SJSA1 (cell line): ENCODE results near the gene UNC5C. TPM values are rescaled to one million over a fixed set of nuclear protein-coding genes. Genes with fewer than 3 reads are reported as not detected.

Experiments
- DNase-seq, 2 experiments: peaks; one replicate each; pipeline ENCODE4 v3.0.0-alpha.2; 2015 to 2020; ENCODE audit warnings: low spot score in 2 of 2, low read depth in 1 of 2
- H3K27ac ChIP-seq: fragments of 250-450 bp; sonication (Bioruptor Pico); 2 replicates; pipeline ENCODE4 v1.5.1; 2020; ENCODE audit warnings: mild to moderate bottlenecking, moderate library complexity
- H3K27me3 ChIP-seq: fragments of 250-450 bp; sonication (Bioruptor Pico); replicated peaks from 2 replicates; pipeline ENCODE4 v1.5.1; 2020; ENCODE audit warnings: mild to moderate bottlenecking, moderate library complexity
- H3K36me3 ChIP-seq: fragments of 250-450 bp; sonication (Bioruptor Pico); 2 replicates; pipeline ENCODE4 v1.5.1; 2020; ENCODE audit warnings: mild to moderate bottlenecking
- H3K4me1 ChIP-seq: fragments of 250-450 bp; sonication (Bioruptor Pico); replicated peaks from 2 replicates; pipeline ENCODE4 v1.6.1; 2021; ENCODE audit warnings: mild to moderate bottlenecking
- H3K4me3 ChIP-seq: fragments of 250-450 bp; sonication (Bioruptor Pico); 2 replicates; pipeline ENCODE4 v1.5.1; 2020; ENCODE audit warnings: mild to moderate bottlenecking
- H3K9me3 ChIP-seq: fragments of 250-450 bp; sonication (Bioruptor Pico); replicated peaks from 2 replicates; pipeline ENCODE4 v1.5.1; 2020; ENCODE audit warnings: mild to moderate bottlenecking
- total RNA-seq: library from RNA; depleted of rRNA; stranded (reverse); fragments of >200 nt; shearing (Covaris generic); gene quantifications from 2 replicates; pipeline ENCODE4 v1.2.3, GENCODE V29; 2014

UNC5C gene
- total RNA-seq, 1 experiment from 2014 or later, result 0.03 TPM

DNA sequence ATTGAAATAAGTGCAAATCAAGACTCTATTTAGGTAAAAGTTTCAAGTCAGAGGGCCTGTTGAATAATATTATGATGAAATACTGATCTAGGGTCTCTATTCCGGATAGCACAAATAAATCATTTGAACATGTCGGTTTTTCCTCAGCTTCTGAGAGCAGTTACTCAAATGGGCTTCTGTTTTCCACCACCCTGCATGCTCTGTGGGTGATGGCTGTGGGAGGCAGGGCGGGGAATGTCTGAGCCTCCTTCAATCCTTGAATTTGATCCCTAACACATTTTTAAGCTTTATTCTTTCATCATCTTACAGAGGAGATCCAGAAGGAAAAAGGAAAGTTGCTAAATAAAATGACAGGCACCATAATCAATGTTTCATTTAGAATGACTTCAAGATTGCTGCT lies 8.5 kb downstream of the UNC5C start:
- no peaks in the 10 kb centered on the region for H3K9me3 ChIP-seq
- DNase-seq, result no peak
- no peaks in the 10 kb centered on the region for H3K36me3 ChIP-seq
- H3K27me3 ChIP-seq, result peaks cover 4% of the 10 kb centered on the region; the same call in 1 of the 2 replicates
- no peaks in the 10 kb centered on the region for H3K4me1 ChIP-seq
- H3K4me3 ChIP-seq, result no peak overlapping the region
- no peak overlapping the region for H3K27ac ChIP-seq

DNA sequence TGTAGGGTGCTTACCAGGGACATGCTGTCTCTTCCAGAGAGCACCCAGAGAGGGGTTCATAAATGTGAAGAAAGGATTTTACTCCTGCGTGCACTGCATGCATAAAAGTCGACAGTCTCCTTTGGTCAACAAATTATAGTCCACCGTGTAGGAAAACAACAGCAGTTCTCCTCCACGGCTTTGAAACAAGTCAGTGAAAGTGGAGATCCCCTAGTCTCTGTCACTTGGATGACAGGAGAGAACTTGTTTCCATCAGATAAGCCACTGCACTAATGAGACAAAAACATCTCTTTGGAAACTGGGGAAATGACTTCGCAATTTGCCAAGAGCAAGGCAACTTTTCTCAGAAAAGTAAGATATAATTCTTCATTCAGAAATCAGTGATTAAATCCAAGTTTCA lies 9.7 kb downstream of the UNC5C start:
- Histone ChIP-seq H3K4me3 (no peak overlapping the region), H3K36me3 (no peaks in the 10 kb centered on the region), H3K27me3 (no peaks in the 10 kb centered on the region; the same call in 1 of the 2 replicates), H3K27ac (no peak overlapping the region), H3K4me1 (no peaks in the 10 kb centered on the region), H3K9me3 (no peaks in the 10 kb centered on the region)
- no peak for DNase-seq

DNA sequence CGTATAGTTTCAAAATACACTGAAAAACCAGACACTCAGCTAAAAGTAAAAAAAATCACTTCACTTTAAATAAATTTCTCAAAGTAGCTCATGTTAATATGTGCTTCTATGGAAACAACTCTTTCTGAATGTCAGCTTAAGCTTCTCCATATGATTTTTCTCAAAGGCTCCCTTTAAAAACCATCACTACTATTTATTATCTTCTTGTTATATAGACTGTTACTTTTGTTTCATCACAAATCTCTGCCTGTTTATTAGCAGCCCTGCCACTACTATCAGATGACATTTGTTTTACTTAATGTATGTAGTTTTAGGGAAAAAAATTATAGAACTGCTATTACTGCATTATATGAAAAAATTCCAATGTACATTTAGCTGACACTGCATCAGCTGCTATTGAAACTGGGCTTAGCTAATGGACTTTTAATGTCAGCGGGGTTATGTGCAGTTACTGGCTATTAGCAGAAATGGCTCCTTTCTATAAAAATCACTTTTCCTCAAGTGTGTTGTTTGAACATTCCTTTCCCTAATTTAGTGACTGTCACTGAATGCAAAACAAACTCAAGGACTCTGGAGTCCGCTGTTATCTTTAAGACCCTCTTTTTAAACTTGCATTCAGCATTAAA lies 10.8 kb downstream of the UNC5C start:
- no peak for DNase-seq
- Histone ChIP-seq H3K27me3 (no peaks in the 10 kb centered on the region), H3K9me3 (no peaks in the 10 kb centered on the region), H3K4me3 (no peak overlapping the region), H3K4me1 (no peaks in the 10 kb centered on the region), H3K36me3 (no peaks in the 10 kb centered on the region), H3K27ac (no peak overlapping the region)

- H3K27me3 ChIP-seq, result no peaks in the 10 kb centered on the region
- H3K27ac ChIP-seq, result no peak overlapping the region
- no peaks in the 10 kb centered on the region for H3K9me3 ChIP-seq
- H3K4me3 ChIP-seq, result no peak overlapping the region
- H3K36me3 ChIP-seq, result no peaks in the 10 kb centered on the region
- H3K4me1 ChIP-seq, result no peaks in the 10 kb centered on the region
- DNase-seq, result no peak
Observed at GRCh38 chr4:95537191-95537590, 11.6 kb downstream of the UNC5C start.

- Histone ChIP-seq H3K27me3 (no peaks in the 10 kb centered on the region), H3K9me3 (no peaks in the 10 kb centered on the region), H3K4me1 (no peaks in the 10 kb centered on the region), H3K27ac (no peak overlapping the region), H3K4me3 (no peak overlapping the region), H3K36me3 (no peaks in the 10 kb centered on the region)
- DNase-seq, result no peak
Observed at GRCh38 chr4:95536650-95537049, 12.1 kb downstream of the UNC5C start.

- no peaks in the 10 kb centered on the region for H3K27me3 ChIP-seq
- H3K27ac ChIP-seq, result no peak overlapping the region
- DNase-seq, result no peak
- H3K9me3 ChIP-seq, result no peaks in the 10 kb centered on the region
- no peaks in the 10 kb centered on the region for H3K36me3 ChIP-seq
- no peaks in the 10 kb centered on the region for H3K4me1 ChIP-seq
- no peak overlapping the region for H3K4me3 ChIP-seq
Observed at GRCh38 chr4:95535180-95535579, 13.6 kb downstream of the UNC5C start.

- H3K4me3 ChIP-seq, result no peak overlapping the region
- no peaks in the 10 kb centered on the region for H3K27me3 ChIP-seq
- H3K27ac ChIP-seq, result no peak overlapping the region
- H3K9me3 ChIP-seq, result no peaks in the 10 kb centered on the region
- DNase-seq, result no peak
- H3K4me1 ChIP-seq, result no peaks in the 10 kb centered on the region
- no peaks in the 10 kb centered on the region for H3K36me3 ChIP-seq
Observed at GRCh38 chr4:95534032-95534431, 14.7 kb downstream of the UNC5C start.

- no peak for DNase-seq
- no peak overlapping the region for H3K4me3 ChIP-seq
- no peaks in the 10 kb centered on the region for H3K27me3 ChIP-seq
- H3K9me3 ChIP-seq, result no peaks in the 10 kb centered on the region
- no peak overlapping the region for H3K27ac ChIP-seq
- H3K36me3 ChIP-seq, result no peaks in the 10 kb centered on the region
- no peaks in the 10 kb centered on the region for H3K4me1 ChIP-seq
Observed at GRCh38 chr4:95533254-95533653, 15.5 kb downstream of the UNC5C start.

DNA sequence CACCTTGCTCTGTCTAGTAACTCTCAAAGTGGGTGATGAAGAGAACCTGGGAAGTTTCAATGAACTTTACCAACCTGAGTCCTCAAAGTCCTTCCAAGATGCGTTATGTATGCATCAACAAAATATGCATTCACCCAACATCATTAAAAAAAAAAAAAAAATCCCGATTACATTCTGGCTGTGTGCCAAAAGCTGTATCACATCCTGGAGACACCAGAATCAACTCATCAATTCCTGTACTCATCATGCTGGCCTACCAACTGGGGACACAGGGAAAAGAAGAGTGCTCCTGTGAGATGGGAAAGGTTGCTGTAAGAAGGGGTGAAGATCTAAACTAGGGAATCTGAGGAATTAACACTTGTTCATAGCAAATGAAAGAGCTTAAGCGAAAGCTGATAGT lies 16.5 kb downstream of the UNC5C start:
- H3K4me1 ChIP-seq, result no peaks in the 10 kb centered on the region

GRCh38 chr4:95531141-95531540 lies 17.6 kb downstream of the UNC5C start:
- 0 out of 2 replicates have a peak, but pooled peaks cover 1% of the 10 kb centered on the region for H3K27me3 ChIP-seq
- no peaks in the 10 kb centered on the region for H3K9me3 ChIP-seq
- H3K27ac ChIP-seq, result no peak overlapping the region
- no peaks in the 10 kb centered on the region for H3K4me1 ChIP-seq
- H3K36me3 ChIP-seq, result no peaks in the 10 kb centered on the region
- H3K4me3 ChIP-seq, result no peak overlapping the region
- no peak for DNase-seq

More for the DNA sequence above, 16.5 kb downstream of the UNC5C start:
- no peak for DNase-seq
- Histone ChIP-seq H3K9me3 (no peaks in the 10 kb centered on the region), H3K27ac (no peak overlapping the region), H3K36me3 (no peaks in the 10 kb centered on the region), H3K27me3 (no peaks in the 10 kb centered on the region), H3K4me3 (no peak overlapping the region)

GRCh38 chr4:95529946-95530345 lies 18.8 kb downstream of the UNC5C start:
- 0 out of 2 replicates have a peak, but pooled peaks cover 3% of the 10 kb centered on the region for H3K27me3 ChIP-seq
- DNase-seq, result no peak
- no peaks in the 10 kb centered on the region for H3K9me3 ChIP-seq
- no peak overlapping the region for H3K4me3 ChIP-seq
- H3K36me3 ChIP-seq, result no peaks in the 10 kb centered on the region
- H3K27ac ChIP-seq, result no peak overlapping the region
- H3K4me1 ChIP-seq, result no peaks in the 10 kb centered on the region

GRCh38 chr4:95528388-95528948 lies 20.3 kb downstream of the UNC5C start:
- no peaks in the 10 kb centered on the region for H3K4me1 ChIP-seq
- no peaks in the 10 kb centered on the region for H3K9me3 ChIP-seq
- DNase-seq, result no peak
- 0 out of 2 replicates have a peak, but pooled peaks cover 3% of the 10 kb centered on the region for H3K27me3 ChIP-seq
- H3K36me3 ChIP-seq, result no peaks in the 10 kb centered on the region
- no peak overlapping the region for H3K27ac ChIP-seq
- no peak overlapping the region for H3K4me3 ChIP-seq

DNA sequence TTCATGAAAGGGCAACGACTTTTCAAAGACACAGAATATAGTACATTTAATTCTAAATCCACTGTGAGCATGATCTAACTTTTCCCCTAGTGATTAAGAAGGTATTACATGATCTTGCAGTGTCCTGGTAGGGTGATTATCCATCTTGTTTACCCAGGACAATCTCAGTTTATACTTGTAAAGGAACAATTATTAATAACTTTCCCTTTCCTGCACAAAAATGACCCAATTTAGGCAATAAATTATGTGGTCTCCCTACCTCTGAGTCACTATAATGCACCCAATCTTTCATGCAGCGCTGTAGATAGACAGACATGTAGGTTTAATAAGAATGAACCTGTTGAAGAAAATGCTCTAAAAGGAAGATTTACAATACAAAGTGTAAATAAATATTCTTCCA lies 22.7 kb downstream of the UNC5C start:
- no peak for DNase-seq
- Histone ChIP-seq H3K27ac (no peak overlapping the region), H3K4me3 (no peak overlapping the region), H3K4me1 (no peaks in the 10 kb centered on the region), H3K36me3 (no peaks in the 10 kb centered on the region), H3K27me3 (0 out of 2 replicates have a peak, but pooled peaks cover 3% of the 10 kb centered on the region), H3K9me3 (no peaks in the 10 kb centered on the region)

GRCh38 chr4:95524729-95525128 lies 24.0 kb downstream of the UNC5C start:
- Histone ChIP-seq H3K27ac (no peak overlapping the region), H3K36me3 (no peaks in the 10 kb centered on the region), H3K9me3 (no peaks in the 10 kb centered on the region), H3K27me3 (0 out of 2 replicates have a peak, but pooled peaks cover 3% of the 10 kb centered on the region), H3K4me1 (no peaks in the 10 kb centered on the region), H3K4me3 (no peak overlapping the region)
- DNase-seq, result no peak
